NT2/D1 (cell line): ENCODE data around the gene RNF14.

Experiments
- SUZ12 ChIP-seq: IDR thresholded peaks from 2 replicates; pipeline ENCODE4 v1.6.1; 2011; ENCODE audit not compliant: insufficient read length, insufficient read depth; ENCODE audit errors: extremely low read depth
- YY1 ChIP-seq: IDR thresholded peaks from 2 replicates; pipeline ENCODE4 v1.6.1; 2011; ENCODE audit not compliant: insufficient read length, insufficient read depth
- ZNF274 ChIP-seq: IDR thresholded peaks from 2 replicates; pipeline ENCODE4 v1.6.1; 2011; ENCODE audit warnings: mild to moderate bottlenecking, low read depth, low read length

- TF ChIP-seq YY1 (no peak), ZNF274 (no peak), SUZ12 (no peak)
Measured at GRCh38 chr5:141992349-141992963, 23.6 kb downstream of the RNF14 start.
